H1 (cell line): ENCODE measurements around the gene TPPP. TPM values are rescaled to one million over a fixed set of nuclear protein-coding genes. Genes with fewer than 3 reads are reported as not detected.
"Not testable (repeated sequence)": the region's sequence is repeated elsewhere in the genome, so short reads cannot be mapped to it uniquely, and the experiment has no call there.

Experiments
- CTCF ChIA-PET: fragments of 300-600 bp; sonication (Branson Sonifier 250); formaldehyde crosslinking; loops from one replicate; lab custom pipeline; 2021; ENCODE audit not compliant: partially characterized antibody; lab: Charles Lee
- POLR2A ChIA-PET: fragments of 300-600 bp; sonication (Branson Sonifier 250); formaldehyde crosslinking; loops from one replicate; lab custom pipeline; 2021; ENCODE audit warnings: inconsistent platforms; ENCODE audit not compliant: partially characterized antibody; lab: Charles Lee
- DNase-seq, 2 experiments: peaks; one replicate each; pipeline versions ENCODE4 v3.0.0 to v3.0.0-alpha.2; 2010 to 2022; ENCODE audit warnings: low spot score in 2 of 2, low read depth in 1 of 2, mixed read lengths in 1 of 2
- FAIRE-seq: peaks from 2 replicates; lab custom pipeline; 2011; peaks lifted over from hg19 to GRCh38; lab: Jason Lieb, UNC
- H2AFZ ChIP-seq: 2 replicates; pipeline ENCODE4 v1.8.1; 2012; ENCODE audit warnings: low read length, inconsistent platforms
- H2AK5ac ChIP-seq: 2 replicates; pipeline ENCODE4 v1.6.1; 2013; ENCODE audit warnings: low read depth, low read length
- H2BK120ac ChIP-seq: replicated peaks from 2 replicates; pipeline ENCODE3; 2013; ENCODE audit warnings: low read depth, low read length, inconsistent platforms
- H2BK12ac ChIP-seq: 2 replicates; pipeline ENCODE4 v1.6.1; 2013; ENCODE audit warnings: low read depth, low read length
- H2BK15ac ChIP-seq: 2 replicates; pipeline ENCODE4 v1.6.1; 2013; ENCODE audit warnings: low read length
- H2BK20ac ChIP-seq: 2 replicates; pipeline ENCODE4 v1.6.1; 2013; ENCODE audit warnings: low read length
- H2BK5ac ChIP-seq: 2 replicates; pipeline ENCODE4 v1.6.1; 2013; ENCODE audit warnings: low read depth, low read length
- H3K14ac ChIP-seq: 2 replicates; pipeline ENCODE4 v1.6.1; 2013; ENCODE audit warnings: inconsistent platforms; ENCODE audit not compliant: insufficient read length
- H3K18ac ChIP-seq: 2 replicates; pipeline ENCODE4 v1.6.1; 2013; ENCODE audit warnings: low read length; ENCODE audit errors: extremely low read depth
- H3K23ac ChIP-seq: 2 replicates; pipeline ENCODE4 v1.6.1; 2013; ENCODE audit warnings: inconsistent platforms; ENCODE audit not compliant: insufficient read length
- H3K23me2 ChIP-seq: 2 replicates; pipeline ENCODE4 v1.6.1; 2013; ENCODE audit warnings: low read depth, low read length
- H3K27ac ChIP-seq: 2 replicates; pipeline ENCODE4 v1.6.1; 2011; ENCODE audit warnings: low read depth, low read length, inconsistent platforms
- H3K27me3 ChIP-seq, 4 experiments: replicated peaks in 1 of 4; 1 replicate in 1 of 4; 2 replicates in 3 of 4; pipeline versions ENCODE4 v1.6.1 to v1.8.1; 2011 to 2013; ENCODE audit warnings: low read length in 3 of 4, mild to moderate bottlenecking in 3 of 4, inconsistent platforms in 2 of 4, mixed read lengths in 2 of 4, moderate library complexity in 1 of 4; ENCODE audit not compliant: control insufficient read depth in 3 of 4, insufficient read depth in 3 of 4; ENCODE audit errors: extremely low read depth in 1 of 4
- H3K36me3 ChIP-seq, 4 experiments: 2 replicates each; pipeline versions ENCODE4 v1.6.1 to v1.8.1; 2011 to 2013; ENCODE audit warnings: mild to moderate bottlenecking in 4 of 4, low read length in 3 of 4, moderate library complexity in 2 of 4, control low read depth in 1 of 4, inconsistent platforms in 1 of 4; ENCODE audit not compliant: insufficient read depth in 4 of 4, control insufficient read depth in 2 of 4
- H3K4ac ChIP-seq: replicated peaks from 2 replicates; pipeline ENCODE3; 2013; ENCODE audit warnings: low read length, low read depth, mixed read lengths, inconsistent platforms; ENCODE audit not compliant: insufficient read length
- H3K4me1 ChIP-seq, 4 experiments: replicated peaks in 1 of 4; 1 replicate in 1 of 4; 2 replicates in 3 of 4; pipeline versions ENCODE4 v1.6.1 to v1.8.1; 2011 to 2013; ENCODE audit warnings: low read length in 3 of 4, inconsistent platforms in 2 of 4, mixed read lengths in 1 of 4; ENCODE audit not compliant: insufficient read depth in 4 of 4, control insufficient read depth in 3 of 4
- H3K4me2 ChIP-seq, 2 experiments: 2 replicates each; pipeline versions ENCODE4 v1.6.1 to v1.8.1; 2011 to 2013; ENCODE audit warnings: low read depth in 2 of 2, low read length in 2 of 2, control low read depth in 1 of 2, inconsistent platforms in 1 of 2, mild to moderate bottlenecking in 1 of 2; ENCODE audit not compliant: insufficient read depth in 1 of 2
- H3K4me3 ChIP-seq, 4 experiments: fragments of 200-600, 300-600 bp in 1 of 4; sonication (generic), shearing (Covaris generic), sonication (Bioruptor Twin) in 1 of 4; 2 replicates each; pipeline versions ENCODE4 v1.5.1 to v1.8.1; 2011 to 2016; ENCODE audit warnings: low read length in 4 of 4, low read depth in 3 of 4, control low read depth in 2 of 4, inconsistent platforms in 2 of 4, mild to moderate bottlenecking in 2 of 4, mixed read lengths in 1 of 4, moderate library complexity in 1 of 4; ENCODE audit not compliant: insufficient read depth in 2 of 4; ENCODE audit errors: extremely low read depth in 1 of 4
- H3K56ac ChIP-seq: replicated peaks from 2 replicates; pipeline ENCODE3; 2013; ENCODE audit warnings: low read depth, mild to moderate bottlenecking, mixed read lengths, low read length, inconsistent platforms; ENCODE audit not compliant: insufficient read length
- H3K79me1 ChIP-seq: 2 replicates; pipeline ENCODE4 v1.6.1; 2013; ENCODE audit warnings: low read depth, low read length, control low read depth
- H3K79me2 ChIP-seq, 2 experiments: 2 replicates each; pipeline versions ENCODE4 v1.6.1 to v1.8.1; 2012 to 2013; ENCODE audit warnings: low read length in 2 of 2, mild to moderate bottlenecking in 2 of 2, inconsistent platforms in 1 of 2; ENCODE audit not compliant: insufficient read depth in 2 of 2, control insufficient read depth in 1 of 2
- H3K9ac ChIP-seq, 4 experiments: replicated peaks in 1 of 4; 1 replicate in 1 of 4; 2 replicates in 3 of 4; pipeline versions ENCODE4 v1.6.1 to v1.8.1; 2011 to 2013; ENCODE audit warnings: low read depth in 3 of 4, low read length in 3 of 4, control low read depth in 2 of 4, mild to moderate bottlenecking in 2 of 4, moderate library complexity in 2 of 4, inconsistent platforms in 1 of 4; ENCODE audit errors: extremely low read depth in 1 of 4
- H3K9me3 ChIP-seq, 2 experiments: 2 replicates each; pipeline versions ENCODE4 v1.6.1 to v1.8.1; 2012 to 2013; ENCODE audit warnings: mild to moderate bottlenecking in 2 of 2, moderate library complexity in 2 of 2, control low read depth in 1 of 2, inconsistent platforms in 1 of 2, low read depth in 1 of 2, low read length in 1 of 2, mixed read lengths in 1 of 2; ENCODE audit not compliant: insufficient read depth in 2 of 2
- H4K20me1 ChIP-seq, 2 experiments: replicated peaks in 1 of 2; 2 replicates each; pipeline versions ENCODE3 to v1.8.1; 2011 to 2013; ENCODE audit warnings: inconsistent platforms in 2 of 2, low read length in 2 of 2, mild to moderate bottlenecking in 1 of 2; ENCODE audit not compliant: insufficient read depth in 2 of 2, control insufficient read depth in 1 of 2
- H4K5ac ChIP-seq: 2 replicates; pipeline ENCODE4 v1.6.1; 2013; ENCODE audit warnings: low read length, low read depth, mixed read lengths, inconsistent platforms; ENCODE audit not compliant: insufficient read length
- H4K8ac ChIP-seq: 2 replicates; pipeline ENCODE4 v1.8.0; 2013; ENCODE audit warnings: mild to moderate bottlenecking, moderate library complexity, low read length, inconsistent platforms; ENCODE audit not compliant: insufficient read depth; ENCODE audit errors: extremely low read depth
- H4K91ac ChIP-seq: replicated peaks from 2 replicates; pipeline ENCODE3; 2013; ENCODE audit warnings: low read length, mixed read lengths, inconsistent platforms; ENCODE audit not compliant: insufficient read length
- WGBS, 2 experiments: shearing (Covaris generic) in 1 of 2; methylation state at CpG; one replicate each; pipeline versions ENCODE4 v1.1.6 to v1.1.7; 2013 to 2015; ENCODE audit warnings: low lambda C conversion rate in 2 of 2, mixed read lengths in 2 of 2, inconsistent platforms in 1 of 2, low coverage in 1 of 2, missing lambda C conversion rate in 1 of 2; ENCODE audit not compliant: insufficient replicate concordance in 2 of 2, insufficient coverage in 1 of 2, insufficient read length in 1 of 2; ENCODE audit errors: extremely low coverage in 1 of 2, missing lambda C conversion rate in 1 of 2; 5-methylcytosine and 5-hydroxymethylcytosine counted together
- polyA plus RNA-seq, 7 experiments: library from polyadenylated mRNA; depleted of rRNA in 3 of 7; stranded (reverse) in 5 of 7; unstranded in 2 of 7; fragments of >200 nt in 5 of 7; fragments of 200-250 nt in 2 of 7; gene quantifications; 1 replicate in 5 of 7; 2 replicates in 1 of 7; 4 replicates in 1 of 7; pipeline versions ENCODE4 v1.2.1 to v1.2.3, GENCODE V29; 2011 to 2013; ENCODE audit warnings: missing spikeins in 2 of 7, mixed read lengths in 2 of 7
- total RNA-seq: library from RNA; stranded (reverse); fragmentation: NEBNext Ultra II Directional; extraction: Animal tissue kit (Norgen Biotek cat#: 25700); gene quantifications from 2 replicates; pipeline ENCODE4 v1.2.1, GENCODE V29; 2021

The TPPP gene
- total and polyA plus RNA-seq, 2 of the 8 experiments (the other 6 are each of a cell fraction or from before 2014, with no cell fraction given): 0.36 to 0.93 TPM

DNA sequence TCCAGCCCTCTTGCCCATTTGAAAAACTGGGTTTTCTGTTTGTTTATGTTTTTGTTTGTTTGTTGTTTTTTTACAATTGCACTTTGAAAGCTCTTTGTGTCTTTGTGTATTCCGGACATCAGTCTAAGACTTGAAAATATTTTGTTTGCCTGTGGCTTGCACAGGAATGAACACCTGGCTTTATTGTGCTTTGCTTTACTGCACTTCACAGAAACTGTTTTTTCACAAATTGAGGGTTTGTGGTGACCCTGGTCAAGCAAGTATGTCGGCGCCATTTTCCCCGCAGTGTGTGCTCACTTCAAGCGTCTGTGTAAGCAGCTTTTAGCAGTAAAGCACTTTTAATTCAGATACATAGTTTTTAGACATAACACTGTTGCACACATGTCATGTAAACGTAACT, 49.1 kb upstream of the TPPP start:
- H4K20me1 ChIP-seq, H3K4me2 ChIP-seq, H2BK5ac ChIP-seq, FAIRE-seq, H3K23me2 ChIP-seq, H3K79me2 ChIP-seq, H3K27me3 ChIP-seq, H3K27ac ChIP-seq, H4K8ac ChIP-seq, H3K4ac ChIP-seq, H2AK5ac ChIP-seq, H2BK20ac ChIP-seq, H2BK15ac ChIP-seq, H4K5ac ChIP-seq, POLR2A ChIA-PET, H3K23ac ChIP-seq, H3K4me3 ChIP-seq, H3K56ac ChIP-seq, DNase-seq, H2AFZ ChIP-seq, H2BK120ac ChIP-seq, H3K9ac ChIP-seq, H3K9me3 ChIP-seq, H3K79me1 ChIP-seq, H2BK12ac ChIP-seq, H3K4me1 ChIP-seq, H3K14ac ChIP-seq, H4K91ac ChIP-seq, H3K36me3 ChIP-seq, H3K18ac ChIP-seq: not testable (repeated sequence)
- WGBS, 2 experiments: 94% methylated on average over 6 of the region's 6 CpGs; no CpG with 5 or more reads in 1 of the 2 experiments
- CTCF ChIA-PET: interaction anchor here (1.2 kb wide), 1 partner anchor 16 kb away, joined by 4 read pairs; no protein-coding TSS in a partner anchor
